RWPE2 (cell line): ENCODE results near the gene CD40.

Source experiments
- ATAC-seq: fragments of 200-7000 bp; cut with Tn5 transposase; 3 replicates; pipeline ENCODE4 v1.9.1; 2021; ENCODE audit warnings: low read depth
- DNase-seq: peaks from one replicate; pipeline ENCODE4 v3.0.0-alpha.2; 2020; ENCODE audit warnings: low spot score
- H3K27ac ChIP-seq: fragments of 450-650 bp; 2 replicates; pipeline ENCODE4 v1.5.1; 2017; ENCODE audit warnings: mild to moderate bottlenecking; ENCODE audit not compliant: poor library complexity, severe bottlenecking
- H3K27me3 ChIP-seq: fragments of 250-450 bp; sonication (Bioruptor Pico); 2 replicates; pipeline ENCODE4 v1.5.1; 2021; ENCODE audit warnings: mild to moderate bottlenecking, moderate library complexity; ENCODE audit not compliant: insufficient read depth, poor library complexity, severe bottlenecking
- H3K36me3 ChIP-seq: fragments of 250-450 bp; sonication (Bioruptor Pico); 2 replicates; pipeline ENCODE4 v1.5.1; 2020; ENCODE audit warnings: low read depth, mild to moderate bottlenecking, moderate library complexity
- H3K4me1 ChIP-seq: fragments of 250-450 bp; sonication (Bioruptor Pico); 2 replicates; pipeline ENCODE4 v1.5.1; 2021; ENCODE audit warnings: mild to moderate bottlenecking, moderate library complexity; ENCODE audit not compliant: insufficient read depth, poor library complexity, severe bottlenecking
- H3K4me3 ChIP-seq: fragments of 250-450 bp; sonication (Bioruptor Pico); 2 replicates; pipeline ENCODE4 v1.5.1; 2021; ENCODE audit warnings: mild to moderate bottlenecking, moderate library complexity; ENCODE audit not compliant: severe bottlenecking
- H3K9me3 ChIP-seq: fragments of 250-450 bp; sonication (Bioruptor Pico); 2 replicates; pipeline ENCODE4 v1.5.1; 2021; ENCODE audit warnings: mild to moderate bottlenecking, moderate library complexity; ENCODE audit not compliant: severe bottlenecking
- CTCF ChIP-seq: fragments of 450-650 bp; IDR thresholded peaks from one replicate; pipeline ENCODE4 v1.5.1; 2017; ENCODE audit warnings: mild to moderate bottlenecking, moderate library complexity; ENCODE audit not compliant: poor library complexity, severe bottlenecking

Gene CD40

GRCh38 chr20:46156065-46156464 lies 38.0 kb downstream of the CD40 start:
- Histone ChIP-seq H3K9me3 (no peaks in the 10 kb centered on the region), H3K4me1 (no peaks in the 10 kb centered on the region), H3K36me3 (no peaks in the 10 kb centered on the region), H3K4me3 (no peak overlapping the region), H3K27me3 (peaks cover 11% of the 10 kb centered on the region), H3K27ac (no peak overlapping the region)
- ATAC-seq (no peak), DNase-seq (no peak)
- TF ChIP-seq CTCF, result no peak

- Histone ChIP-seq H3K4me1 (no peaks in the 10 kb centered on the region), H3K27ac (no peak overlapping the region), H3K4me3 (no peak overlapping the region), H3K9me3 (no peaks in the 10 kb centered on the region), H3K36me3 (no peaks in the 10 kb centered on the region), H3K27me3 (peaks cover 15% of the 10 kb centered on the region)
- DNase-seq (no peak), ATAC-seq (no peak)
- no peak for TF ChIP-seq CTCF
Measured at GRCh38 chr20:46157076-46157592, 39.0 kb downstream of the CD40 start.

- ATAC-seq, result no peak
- no peaks in the 10 kb centered on the region for H3K36me3 ChIP-seq
- no peak overlapping the region for H3K27ac ChIP-seq
- no peaks in the 10 kb centered on the region for H3K4me1 ChIP-seq
- no peaks in the 10 kb centered on the region for H3K9me3 ChIP-seq
- no peak overlapping the region for H3K4me3 ChIP-seq
- no peak for DNase-seq
- no peak for TF ChIP-seq CTCF
- H3K27me3 ChIP-seq, result peaks cover 15% of the 10 kb centered on the region
Measured at GRCh38 chr20:46157625-46158024, 39.5 kb downstream of the CD40 start.

- DNase-seq, result no peak
- H3K27ac ChIP-seq, result no peak overlapping the region
- peaks cover 15% of the 10 kb centered on the region for H3K27me3 ChIP-seq
- TF ChIP-seq CTCF, result no peak
- no peaks in the 10 kb centered on the region for H3K36me3 ChIP-seq
- no peaks in the 10 kb centered on the region for H3K4me1 ChIP-seq
- no peak for ATAC-seq
- no peaks in the 10 kb centered on the region for H3K9me3 ChIP-seq
- H3K4me3 ChIP-seq, result no peak overlapping the region
Measured at GRCh38 chr20:46158476-46158987, 40.4 kb downstream of the CD40 start.

- TF ChIP-seq CTCF, result no peak
- H3K27me3 ChIP-seq, result peaks cover 15% of the 10 kb centered on the region
- H3K4me3 ChIP-seq, result no peak overlapping the region
- ATAC-seq, result no peak
- no peak overlapping the region for H3K27ac ChIP-seq
- H3K36me3 ChIP-seq, result no peaks in the 10 kb centered on the region
- no peak for DNase-seq
- no peaks in the 10 kb centered on the region for H3K4me1 ChIP-seq
- no peaks in the 10 kb centered on the region for H3K9me3 ChIP-seq
Measured at GRCh38 chr20:46159101-46159897, 41.2 kb downstream of the CD40 start.
